ENCODE results near the gene MXRA7.

MXRA7 gene

GRCh38 chr17:76710863-76711611 lies at the start of gene MXRA7:
Gene MXRA7, minus strand, starts transcription at chr17:76710965. Its CDS starts 19 bp downstream, at chr17:76710946.
- peaks cover 3% of the 10 kb centered on the region; the same call in 1 of the 2 replicates for H3K27me3 ChIP-seq (ENCODE audit: low read depth, low read length)
- no peak within 1 kb of the TSS for H3K27ac ChIP-seq (ENCODE audit: low read length)
- peak within 1 kb of the TSS; percentile 100 for H3K4me2 ChIP-seq (ENCODE audit: low read length)
- peak within 1 kb of the TSS; percentile 84 for H3K4me3 ChIP-seq (ENCODE audit: low read length)
- peak within 1 kb of the TSS; percentile 70; the same call in 1 of the 2 replicates for H2AFZ ChIP-seq (ENCODE audit: low read depth, low read length)
- no peak for TF ChIP-seq EZH2phosphoT487 (IDR thresholded peaks at IDR 0.05; ENCODE audit: low read depth)
- TF ChIP-seq CTCF (IDR thresholded peaks at IDR 0.05; ENCODE audit: low read depth, low read length): no peak
- H3K9me3 ChIP-seq (ENCODE audit: insufficient read depth, low read length): no peaks in the 10 kb centered on the region
- peak within 1 kb of the TSS; percentile 75 for H3K9ac ChIP-seq (ENCODE audit: low read length)
- H3K4me1 ChIP-seq (ENCODE audit: low read length): peaks cover 17% of the 10 kb centered on the region
- peaks cover 13% of the 10 kb centered on the region; the same call in 1 of the 2 replicates for H4K20me1 ChIP-seq (ENCODE audit: insufficient read depth, low read length)
- H3K36me3 ChIP-seq (replicated peaks; ENCODE audit: low read depth, low read length): peaks cover 20% of the 10 kb centered on the region
- H3K79me2 ChIP-seq (ENCODE audit: low read length): peaks cover 4% of the 10 kb centered on the region

- Histone ChIP-seq H3K9ac (ENCODE audit: low read length) (no peak overlapping the region), H3K79me2 (ENCODE audit: low read length) (no peaks in the 10 kb centered on the region), H3K36me3 (replicated peaks; ENCODE audit: low read depth, low read length) (no peaks in the 10 kb centered on the region), H3K9me3 (ENCODE audit: insufficient read depth, low read length) (no peaks in the 10 kb centered on the region), H3K4me3 (ENCODE audit: low read length) (no peak overlapping the region), H3K27me3 (ENCODE audit: low read depth, low read length) (no peaks in the 10 kb centered on the region), H3K4me1 (ENCODE audit: low read length) (peaks cover 2% of the 10 kb centered on the region; the same call in 1 of the 2 replicates), H2AFZ (ENCODE audit: low read depth, low read length) (no peak overlapping the region), H4K20me1 (ENCODE audit: insufficient read depth, low read length) (no peaks in the 10 kb centered on the region), H3K4me2 (ENCODE audit: low read length) (no peak overlapping the region), H3K27ac (ENCODE audit: low read length) (no peak overlapping the region)
- TF ChIP-seq EZH2phosphoT487 (IDR thresholded peaks at IDR 0.05; ENCODE audit: low read depth) (no peak), CTCF (IDR thresholded peaks at IDR 0.05; ENCODE audit: low read depth, low read length) (no peak)
Observed at GRCh38 chr17:76758570-76758969, 47.8 kb upstream of the MXRA7 start.

- Histone ChIP-seq H3K27me3 (ENCODE audit: low read depth, low read length) (no peaks in the 10 kb centered on the region), H3K4me1 (ENCODE audit: low read length) (peaks cover 14% of the 10 kb centered on the region), H3K36me3 (replicated peaks; ENCODE audit: low read depth, low read length) (no peaks in the 10 kb centered on the region), H3K79me2 (ENCODE audit: low read length) (no peaks in the 10 kb centered on the region), H3K4me3 (ENCODE audit: low read length) (no peak overlapping the region), H3K27ac (ENCODE audit: low read length) (no peak overlapping the region), H3K9me3 (ENCODE audit: insufficient read depth, low read length) (no peaks in the 10 kb centered on the region), H3K4me2 (ENCODE audit: low read length) (no peak overlapping the region), H3K9ac (ENCODE audit: low read length) (no peak overlapping the region), H2AFZ (ENCODE audit: low read depth, low read length) (no peak overlapping the region), H4K20me1 (ENCODE audit: insufficient read depth, low read length) (no peaks in the 10 kb centered on the region)
- TF ChIP-seq EZH2phosphoT487 (IDR thresholded peaks at IDR 0.05; ENCODE audit: low read depth): no peak
- no peak for TF ChIP-seq CTCF (IDR thresholded peaks at IDR 0.05; ENCODE audit: low read depth, low read length)
Observed at GRCh38 chr17:76757256-76757655, 46.5 kb upstream of the MXRA7 start.

GRCh38 chr17:76755285-76755684 lies 44.5 kb upstream of the MXRA7 start:
- H3K36me3 ChIP-seq (replicated peaks; ENCODE audit: low read depth, low read length): no peaks in the 10 kb centered on the region
- no peak overlapping the region for H3K9ac ChIP-seq (ENCODE audit: low read length)
- H3K4me1 ChIP-seq (ENCODE audit: low read length): peaks cover 14% of the 10 kb centered on the region
- H3K4me3 ChIP-seq (ENCODE audit: low read length): no peak overlapping the region
- H3K27ac ChIP-seq (ENCODE audit: low read length): no peak overlapping the region
- no peaks in the 10 kb centered on the region for H3K9me3 ChIP-seq (ENCODE audit: insufficient read depth, low read length)
- H3K79me2 ChIP-seq (ENCODE audit: low read length): no peaks in the 10 kb centered on the region
- TF ChIP-seq CTCF (IDR thresholded peaks at IDR 0.05; ENCODE audit: low read depth, low read length) (no peak), EZH2phosphoT487 (IDR thresholded peaks at IDR 0.05; ENCODE audit: low read depth) (no peak)
- no peak overlapping the region for H3K4me2 ChIP-seq (ENCODE audit: low read length)
- no peak overlapping the region for H2AFZ ChIP-seq (ENCODE audit: low read depth, low read length)
- no peaks in the 10 kb centered on the region for H4K20me1 ChIP-seq (ENCODE audit: insufficient read depth, low read length)
- H3K27me3 ChIP-seq (ENCODE audit: low read depth, low read length): no peaks in the 10 kb centered on the region

Data from OCI-LY3 (cell line).